Thyroid gland (tissue), 4 donors: ENCODE data around the gene PCNA.

Source experiments
- CTCF ChIP-seq, 6 experiments: fragments of 200-600 bp in 3 of 6; fragments of 450-650 bp in 3 of 6; sonication (generic) in 3 of 6; IDR thresholded peaks; one replicate each; pipeline ENCODE4 v1.5.1; 2016 to 2019; ENCODE audit warnings: antibody characterized with exemption in 6 of 6, mild to moderate bottlenecking in 2 of 6, inconsistent platforms in 1 of 6, moderate library complexity in 1 of 6
- POLR2A ChIP-seq, 2 donors: fragments of 450-650 bp; IDR thresholded peaks; one replicate each; pipeline ENCODE4 v1.6.1; 2017; ENCODE audit warnings: antibody characterized with exemption in 2 of 2, mild to moderate bottlenecking in 2 of 2, moderate library complexity in 1 of 2

- TF ChIP-seq CTCF (IDR thresholded peaks at IDR 0.05) (no peak), POLR2A (IDR thresholded peaks at IDR 0.05) (no peak)
Measured at GRCh38 chr20:5146099-5146668, 26.4 kb upstream of the PCNA start.
